K562 (cell line): ENCODE results near the gene OLIG3.

Source experiments
- CHCHD3 ChIP-seq: fragments of 250-450 bp; sonication (Bioruptor Pico); IDR thresholded peaks from 2 replicates; pipeline ENCODE4 v2.1.2; 2022; ENCODE audit warnings: mild to moderate bottlenecking
- CREM ChIP-seq: IDR thresholded peaks from 2 replicates; pipeline ENCODE4 v1.6.1; 2014; ENCODE audit warnings: antibody characterized with exemption, low read depth
- CTCF ChIP-seq, 3 experiments: IDR thresholded peaks in 2 of 3; conservative IDR thresholded peaks in 1 of 3; 2 replicates each; pipeline ENCODE4 v1.5.1; 2011 to 2012; ENCODE audit warnings: low read length in 3 of 3, mild to moderate bottlenecking in 3 of 3, control low read depth in 2 of 3, improper control_type of control experiment in 1 of 3, inconsistent platforms in 1 of 3, low read depth in 1 of 3, mixed read lengths in 1 of 3, moderate library complexity in 1 of 3; ENCODE audit not compliant: insufficient read depth in 2 of 3
- ELF1 ChIP-seq: fragments of 200-800 bp; sonication (Bioruptor generic); IDR thresholded peaks from 2 replicates; pipeline ENCODE4 v1.6.1; 2016; ENCODE audit warnings: missing genetic modification characterization, missing compliant biosample characterization
- JUND ChIP-seq, 2 experiments: IDR thresholded peaks; 2 replicates in 1 of 2; 3 replicates in 1 of 2; pipeline ENCODE4 v1.6.1; 2011; ENCODE audit warnings: borderline replicate concordance in 2 of 2, low read depth in 2 of 2, low read length in 2 of 2, improper control_type of control experiment in 1 of 2, missing biosample characterization in 1 of 2, missing genetic modification characterization in 1 of 2, missing genetic modification reagents in 1 of 2
- POLR2A ChIP-seq: fragments of 450-650 bp; conservative IDR thresholded peaks from 2 replicates; pipeline ENCODE4 v1.6.1; 2016
- POLR2AphosphoS5 ChIP-seq: IDR thresholded peaks from 2 replicates; pipeline ENCODE4 v1.6.1; 2011; ENCODE audit warnings: mild to moderate bottlenecking, low read depth, low read length, moderate library complexity; ENCODE audit not compliant: control insufficient read depth, insufficient read depth
- RCOR1 ChIP-seq, 2 experiments: IDR thresholded peaks; 2 replicates each; pipeline ENCODE4 v1.6.1; 2012; ENCODE audit warnings: low read depth in 2 of 2, low read length in 2 of 2, borderline replicate concordance in 1 of 2, improper control_type of control experiment in 1 of 2
- TRIM28 ChIP-seq: fragments of 450-650 bp; IDR thresholded peaks from 2 replicates; pipeline ENCODE4 v1.6.1; 2017
- ZFX ChIP-seq: sonication (generic); formaldehyde crosslinking; IDR thresholded peaks from 2 replicates; pipeline ENCODE4 v1.8.0; 2022; ENCODE audit warnings: mild to moderate bottlenecking, missing genetic modification reagents, moderate library complexity
- TF ChIP-seq, protein P1 (sequence below): fragments of 450-650 bp; conservative IDR thresholded peaks from 2 replicates; pipeline ENCODE4 v1.6.1; 2016; ENCODE audit warnings: missing genetic modification characterization, low read depth, mild to moderate bottlenecking, control low read depth, missing compliant biosample characterization
- TF ChIP-seq, protein P2 (sequence below): fragments of 250-450 bp; sonication (Bioruptor Pico); IDR thresholded peaks from 2 replicates; pipeline ENCODE4 v1.4.0; 2020; ENCODE audit warnings: mild to moderate bottlenecking, moderate library complexity

GRCh38 chr6:137467211-137467610 is 27.0 kb downstream of the OLIG3 start:
- TF ChIP-seq RCOR1 (IDR thresholded peaks at IDR 0.05; ENCODE audit: borderline replicate concordance in 1 of 2, low read depth in 2 of 2, low read length in 2 of 2), result no peak
- no peak for TF ChIP-seq TRIM28
- no peak for TF ChIP-seq POLR2A
- no peak for TF ChIP-seq POLR2AphosphoS5
- TF ChIP-seq CTCF (IDR thresholded peaks at IDR 0.05 in 2 of 3, conservative IDR thresholded peaks at IDR 0.05 in 1 of 3; ENCODE audit: insufficient read depth in 2 of 3, low read depth in 1 of 3, low read length in 3 of 3), result no peak
- no peak for TF ChIP-seq ZFX (CRISPR knock-in tag)
- TF ChIP-seq, protein P1, sequence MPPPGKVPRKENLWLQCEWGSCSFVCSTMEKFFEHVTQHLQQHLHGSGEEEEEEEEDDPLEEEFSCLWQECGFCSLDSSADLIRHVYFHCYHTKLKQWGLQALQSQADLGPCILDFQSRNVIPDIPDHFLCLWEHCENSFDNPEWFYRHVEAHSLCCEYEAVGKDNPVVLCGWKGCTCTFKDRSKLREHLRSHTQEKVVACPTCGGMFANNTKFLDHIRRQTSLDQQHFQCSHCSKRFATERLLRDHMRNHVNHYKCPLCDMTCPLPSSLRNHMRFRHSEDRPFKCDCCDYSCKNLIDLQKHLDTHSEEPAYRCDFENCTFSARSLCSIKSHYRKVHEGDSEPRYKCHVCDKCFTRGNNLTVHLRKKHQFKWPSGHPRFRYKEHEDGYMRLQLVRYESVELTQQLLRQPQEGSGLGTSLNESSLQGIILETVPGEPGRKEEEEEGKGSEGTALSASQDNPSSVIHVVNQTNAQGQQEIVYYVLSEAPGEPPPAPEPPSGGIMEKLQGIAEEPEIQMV (tag), result no peak
- TF ChIP-seq, protein P2, sequence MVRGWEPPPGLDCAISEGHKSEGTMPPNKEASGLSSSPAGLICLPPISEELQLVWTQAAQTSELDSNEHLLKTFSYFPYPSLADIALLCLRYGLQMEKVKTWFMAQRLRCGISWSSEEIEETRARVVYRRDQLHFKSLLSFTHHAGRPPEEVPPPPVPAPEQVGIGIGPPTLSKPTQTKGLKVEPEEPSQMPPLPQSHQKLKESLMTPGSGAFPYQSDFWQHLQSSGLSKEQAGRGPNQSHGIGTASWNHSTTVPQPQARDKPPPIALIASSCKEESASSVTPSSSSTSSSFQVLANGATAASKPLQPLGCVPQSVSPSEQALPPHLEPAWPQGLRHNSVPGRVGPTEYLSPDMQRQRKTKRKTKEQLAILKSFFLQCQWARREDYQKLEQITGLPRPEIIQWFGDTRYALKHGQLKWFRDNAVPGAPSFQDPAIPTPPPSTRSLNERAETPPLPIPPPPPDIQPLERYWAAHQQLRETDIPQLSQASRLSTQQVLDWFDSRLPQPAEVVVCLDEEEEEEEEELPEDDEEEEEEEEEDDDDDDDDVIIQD (CRISPR knock-in tag), result no peak
- no peak for TF ChIP-seq CHCHD3 (CRISPR knock-in tag)
- no peak for TF ChIP-seq CREM
- no peak for TF ChIP-seq ELF1 (tag)
- TF ChIP-seq JUND (IDR thresholded peaks at IDR 0.05; ENCODE audit: borderline replicate concordance, low read depth, low read length), result no peak
- no peak for TF ChIP-seq JUND (tag; IDR thresholded peaks at IDR 0.05; ENCODE audit: borderline replicate concordance, low read depth, low read length)
